ENCODE results near the gene EMB. TPM values are rescaled to one million over a fixed set of nuclear protein-coding genes. Genes with fewer than 3 reads are reported as not detected.
"Not testable (repeated sequence)": the region's sequence is repeated elsewhere in the genome, so short reads cannot be mapped to it uniquely, and the experiment has no call there.

Gene EMB
- polyA plus RNA-seq, 4 donors: 3.9 to 5.3 (median 4.4) TPM

DNA sequence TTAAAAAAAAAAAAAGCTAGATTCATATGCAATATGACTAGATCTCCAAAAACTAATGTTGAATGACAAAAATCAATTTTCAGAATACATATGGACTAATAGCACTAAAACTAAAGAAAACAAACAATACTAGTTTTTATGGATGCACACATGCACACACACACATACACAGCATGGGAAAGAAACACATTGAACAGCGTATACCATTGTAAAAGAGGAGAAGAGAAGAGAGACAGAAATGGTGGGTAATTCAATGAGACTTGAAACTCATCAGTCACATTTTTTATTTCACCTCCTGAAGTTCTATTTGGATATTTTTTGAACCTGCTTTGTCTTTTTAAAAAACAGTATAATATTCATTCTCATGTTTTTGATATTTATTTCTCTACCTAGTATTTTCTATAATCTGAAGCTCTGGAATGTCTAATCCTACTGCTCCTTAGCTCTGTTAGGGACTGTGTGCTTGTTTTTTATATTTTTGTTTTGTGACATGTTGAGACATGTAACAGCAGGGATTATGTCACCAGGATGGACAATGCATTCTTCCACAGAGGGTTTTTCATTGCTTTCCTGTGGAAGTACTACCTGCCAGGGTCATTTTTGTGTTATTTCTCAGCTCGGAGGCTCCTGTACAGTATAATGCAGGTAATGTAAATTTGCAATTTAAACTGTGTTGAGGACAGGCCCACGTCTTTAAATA, 17.8 kb downstream of the EMB start:
- not testable (repeated sequence) for DNase-seq (ENCODE audit: low read depth in 4 of 4, low spot score in 3 of 4)

DNA sequence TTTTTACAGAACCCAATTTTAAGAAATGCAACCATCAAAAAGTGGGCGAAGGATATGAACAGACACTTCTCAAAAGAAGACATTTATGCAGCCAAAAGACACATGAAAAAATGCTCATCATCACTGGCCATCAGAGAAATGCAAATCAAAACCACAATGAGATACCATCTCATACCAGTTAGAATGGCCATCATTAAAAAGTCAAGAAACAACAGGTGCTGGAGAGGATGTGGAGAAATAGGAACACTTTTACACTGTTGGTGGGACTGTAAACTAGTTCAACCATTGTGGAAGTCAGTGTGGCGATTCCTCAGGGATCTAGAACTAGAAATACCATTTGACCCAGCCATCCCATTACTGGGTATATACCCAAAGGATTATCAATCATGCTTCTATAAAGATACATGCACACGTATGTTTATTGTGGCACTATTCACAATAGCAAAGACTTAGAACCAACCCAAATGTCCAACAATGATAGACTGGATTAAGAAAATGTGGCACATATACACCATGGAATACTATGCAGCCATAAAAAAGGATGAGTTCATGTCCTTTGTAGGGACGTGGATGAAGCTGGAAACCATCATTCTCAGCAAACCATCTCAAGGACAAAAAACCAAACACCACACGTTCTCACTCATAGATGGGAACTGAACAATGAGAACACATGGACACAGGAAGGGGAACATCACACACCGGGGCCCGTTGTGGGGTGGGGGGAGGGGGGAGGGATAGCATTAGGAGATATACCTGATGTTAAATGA, 19.7 kb downstream of the EMB start:
- not testable (repeated sequence) for DNase-seq (ENCODE audit: low read depth in 4 of 4, low spot score in 3 of 4)

- no peak for DNase-seq (ENCODE audit: low read depth in 4 of 4, low spot score in 3 of 4)
These were observed 20.6 kb downstream of the EMB start for GRCh38 chr5:50420343-50420935.

DNA sequence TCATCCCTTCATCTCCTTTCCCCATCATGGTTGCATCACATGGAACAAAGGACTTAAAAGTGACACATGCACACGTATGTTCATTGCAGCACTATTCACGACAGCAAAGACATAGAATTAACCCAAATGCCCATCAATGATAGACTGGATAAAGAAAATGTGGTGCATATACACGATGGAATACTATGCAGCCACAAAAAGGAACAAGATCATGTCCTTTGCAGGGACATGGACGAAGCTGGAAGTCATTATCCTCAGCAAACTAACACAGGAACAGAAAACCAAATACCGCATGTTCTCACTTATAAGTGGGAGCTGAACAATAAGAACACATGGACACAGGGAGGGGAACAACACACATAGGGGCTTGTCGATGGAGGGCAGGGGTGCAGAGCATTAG, 21.4 kb downstream of the EMB start:
- DNase-seq (ENCODE audit: low read depth in 4 of 4, low spot score in 3 of 4): not testable (repeated sequence)

DNA sequence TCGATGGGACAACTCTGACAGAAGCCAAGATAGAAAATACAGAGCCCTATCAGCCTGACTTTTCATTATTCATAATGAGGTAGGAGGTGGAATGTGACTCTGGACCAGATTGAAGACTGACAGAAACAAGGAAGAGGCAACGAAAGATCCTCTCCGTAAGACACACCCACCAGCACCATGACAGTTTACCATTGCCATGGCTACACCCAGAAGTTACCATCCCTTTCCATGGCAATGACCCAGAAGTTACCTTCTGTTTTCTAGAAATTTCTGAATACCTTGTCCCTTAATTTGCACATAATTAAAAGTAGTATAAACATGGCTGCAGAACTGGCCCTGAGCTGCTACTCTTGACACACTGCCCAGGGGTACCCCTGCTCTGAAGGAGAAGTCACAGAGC, 24.5 kb downstream of the EMB start:
- not testable (repeated sequence) for DNase-seq (ENCODE audit: low read depth in 4 of 4, low spot score in 3 of 4)

GRCh38 chr5:50415912-50416311, 25.2 kb downstream of the EMB start:
- DNase-seq (ENCODE audit: low read depth in 4 of 4, low spot score in 3 of 4): no peak

GRCh38 chr5:50410932-50411331, 30.2 kb downstream of the EMB start:
- DNase-seq (ENCODE audit: low read depth in 4 of 4, low spot score in 3 of 4): not testable (repeated sequence)

DNA sequence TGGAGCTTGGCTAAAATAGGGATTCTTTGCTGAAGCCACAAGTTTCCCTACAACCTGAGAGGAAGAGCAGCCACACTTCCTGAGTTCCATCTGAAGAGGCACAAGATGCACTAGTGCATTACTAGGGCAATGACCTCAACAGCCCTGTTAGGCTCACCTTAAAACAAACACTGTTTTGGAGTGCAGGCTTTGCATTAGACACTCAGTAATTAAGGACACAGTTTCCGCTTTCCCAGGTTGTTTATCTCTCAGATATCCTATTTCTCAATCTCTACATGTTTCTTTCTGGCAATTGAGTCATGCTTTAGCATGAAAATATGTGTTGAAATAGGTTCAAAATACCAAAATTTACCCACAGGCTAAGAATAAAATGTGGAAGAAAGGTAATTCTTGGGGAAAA, 34.2 kb downstream of the EMB start:
- peak in 1 of 4 donors; percentile 3 for DNase-seq (ENCODE audit: low read depth in 4 of 4, low spot score in 3 of 4)

DNA sequence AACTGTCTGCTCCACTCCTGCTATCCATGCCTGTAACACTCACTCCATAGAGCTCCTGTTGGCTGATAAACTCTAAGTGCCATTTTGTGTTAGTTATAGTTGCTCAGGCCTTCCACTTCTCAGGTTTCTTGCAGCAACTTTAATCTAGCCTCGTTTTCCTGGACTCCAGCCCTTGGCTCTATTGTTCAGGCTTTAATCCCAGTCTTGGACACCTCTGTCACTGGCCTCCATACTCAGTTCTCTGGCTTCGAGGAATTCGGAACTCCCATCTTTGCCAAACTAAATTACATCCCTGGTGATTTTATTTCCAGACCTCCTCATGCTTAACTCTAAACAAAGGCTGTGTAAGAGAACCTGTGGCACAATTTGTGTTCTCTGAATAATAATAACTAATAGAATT, 39.8 kb downstream of the EMB start:
- no peak for DNase-seq (ENCODE audit: low read depth in 4 of 4, low spot score in 3 of 4)

DNA sequence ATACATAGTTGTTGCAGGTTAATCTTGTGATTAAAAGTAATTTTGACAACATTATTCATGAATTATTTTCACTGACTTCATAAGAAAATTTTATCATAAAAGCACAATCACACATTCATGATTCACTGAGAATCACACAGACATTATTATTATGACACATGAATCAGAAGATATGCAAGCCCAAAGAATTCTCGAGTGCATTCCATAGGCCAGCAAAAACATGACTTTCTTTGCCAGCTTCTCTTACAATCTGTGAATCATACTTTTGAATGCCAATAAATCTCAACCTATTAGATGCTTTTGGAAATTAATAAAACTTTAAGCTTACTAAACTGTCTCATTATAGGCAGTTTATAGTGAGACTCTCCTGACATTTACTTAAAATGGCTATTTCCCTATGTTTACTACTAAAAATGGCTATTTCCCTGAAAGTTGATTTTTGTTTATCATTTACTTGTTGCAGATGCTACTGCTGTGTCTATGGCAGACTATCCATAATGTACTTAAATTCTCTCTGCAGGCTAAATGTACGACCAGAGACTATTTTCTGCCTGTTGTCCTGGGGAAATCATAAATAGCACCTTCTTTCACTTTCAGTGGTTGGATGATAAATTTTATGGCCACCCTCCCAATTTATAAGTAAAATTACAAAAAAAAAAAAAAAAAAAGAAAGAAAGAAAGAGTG, 47.0 kb downstream of the EMB start:
- DNase-seq (ENCODE audit: low read depth in 4 of 4, low spot score in 3 of 4): not testable (repeated sequence)

- DNase-seq (ENCODE audit: low read depth in 4 of 4, low spot score in 3 of 4): not testable (repeated sequence)
These were observed 48.8 kb downstream of the EMB start for GRCh38 chr5:50392289-50392688.

GRCh38 chr5:50384381-50384780, 56.7 kb downstream of the EMB start:
- not testable (repeated sequence) for DNase-seq (ENCODE audit: low read depth in 4 of 4, low spot score in 3 of 4)

GRCh38 chr5:50376696-50377095, 64.4 kb downstream of the EMB start:
- not testable (repeated sequence) for DNase-seq (ENCODE audit: low read depth in 4 of 4, low spot score in 3 of 4)

GRCh38 chr5:50369287-50370033, 71.6 kb downstream of the EMB start:
- DNase-seq (ENCODE audit: low read depth in 4 of 4, low spot score in 3 of 4): not testable (repeated sequence)

DNA sequence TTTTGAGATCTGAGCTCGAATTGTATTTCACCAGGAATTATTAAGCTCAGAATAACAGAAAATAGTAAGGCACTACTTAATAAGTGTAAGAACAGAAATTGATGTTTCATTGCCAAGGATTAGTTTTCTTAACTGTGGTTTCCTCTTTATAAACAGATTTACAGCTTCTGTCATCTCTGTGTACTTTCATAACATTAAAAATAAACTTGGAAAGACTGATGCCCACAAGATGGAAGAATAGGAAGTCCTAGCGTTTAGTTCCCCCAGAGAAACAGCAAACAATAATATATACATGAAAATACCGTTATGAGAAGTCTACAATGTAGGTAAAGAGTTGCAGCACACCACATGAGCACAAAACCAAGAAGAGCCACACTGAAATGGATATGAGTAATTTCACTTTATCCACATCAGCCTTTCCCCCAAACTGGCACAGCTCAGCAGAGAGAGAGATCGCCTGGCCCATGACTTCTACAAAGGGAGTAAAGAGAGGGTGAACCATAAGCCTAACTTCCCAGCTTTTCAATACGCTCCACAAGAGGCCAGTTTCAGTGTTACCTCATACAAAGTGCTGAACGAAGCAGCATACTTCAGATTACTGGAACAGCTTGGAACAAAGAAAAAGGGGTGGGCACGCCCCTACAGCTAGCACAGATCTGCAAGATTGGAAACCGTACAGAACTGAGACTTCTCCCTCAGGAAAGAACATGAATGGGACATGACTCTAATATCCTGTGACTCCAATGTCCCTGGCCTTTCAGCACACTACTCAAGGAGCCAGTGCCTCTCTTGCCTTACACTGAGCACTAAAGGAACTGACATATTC, 75.4 kb downstream of the EMB start:
- DNase-seq (ENCODE audit: low read depth in 4 of 4, low spot score in 3 of 4): no peak

DNA sequence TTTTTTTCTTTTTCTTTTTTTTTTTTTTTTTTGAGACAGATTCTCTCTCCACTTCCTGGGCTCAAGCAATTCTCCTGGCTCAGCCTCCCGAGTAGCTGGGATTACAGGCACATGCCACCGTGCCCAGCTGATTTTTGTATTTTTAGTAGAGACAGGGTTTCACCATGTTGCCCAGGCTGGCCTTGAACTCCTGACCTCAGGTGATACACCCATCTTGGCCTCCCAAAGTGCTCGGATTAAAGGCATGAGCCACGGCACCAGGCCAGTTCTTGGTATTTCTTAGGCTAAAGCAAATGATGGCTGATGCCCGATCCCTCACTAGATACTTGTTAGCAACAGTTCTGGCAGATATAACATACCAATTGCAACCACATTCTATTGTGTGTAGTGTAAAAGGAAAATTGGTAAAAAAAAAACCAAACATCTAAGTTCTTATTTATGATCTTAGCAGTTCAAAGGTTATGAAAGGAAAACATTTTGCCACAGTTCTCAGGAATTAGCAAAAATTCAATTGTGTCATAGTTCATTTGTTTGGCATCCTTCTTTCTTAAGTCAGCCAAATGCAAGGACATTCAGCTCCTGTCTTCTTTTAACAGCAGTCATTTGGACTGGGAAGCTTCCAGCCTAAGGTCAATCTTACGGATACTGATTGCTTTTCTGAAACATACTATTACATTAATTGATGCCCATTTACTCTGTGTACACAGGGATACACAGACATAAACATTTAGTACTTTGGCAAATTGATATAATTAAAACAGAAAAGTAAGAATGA, 76.4 kb downstream of the EMB start:
- not testable (repeated sequence) for DNase-seq (ENCODE audit: low read depth in 4 of 4, low spot score in 3 of 4)

DNA sequence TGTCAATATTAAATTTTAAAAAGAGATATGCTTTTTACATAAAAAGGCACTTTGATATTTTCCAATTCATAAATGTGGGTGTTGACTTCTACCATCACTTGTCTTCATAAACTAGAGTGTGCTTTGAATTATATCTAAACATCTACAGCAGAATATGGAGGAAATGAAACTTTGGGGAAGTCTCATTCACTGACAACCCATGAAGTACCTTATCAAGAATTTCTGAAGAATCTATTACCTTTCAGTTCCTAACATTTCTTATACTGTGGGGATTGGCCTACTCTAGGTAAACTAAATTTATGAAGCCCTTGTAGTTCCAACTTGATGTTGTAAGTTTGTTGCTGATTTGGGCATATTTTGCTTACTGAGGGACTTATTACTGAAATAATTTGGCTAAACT, 81.9 kb downstream of the EMB start:
- DNase-seq (ENCODE audit: low read depth in 4 of 4, low spot score in 3 of 4): no peak

DNA sequence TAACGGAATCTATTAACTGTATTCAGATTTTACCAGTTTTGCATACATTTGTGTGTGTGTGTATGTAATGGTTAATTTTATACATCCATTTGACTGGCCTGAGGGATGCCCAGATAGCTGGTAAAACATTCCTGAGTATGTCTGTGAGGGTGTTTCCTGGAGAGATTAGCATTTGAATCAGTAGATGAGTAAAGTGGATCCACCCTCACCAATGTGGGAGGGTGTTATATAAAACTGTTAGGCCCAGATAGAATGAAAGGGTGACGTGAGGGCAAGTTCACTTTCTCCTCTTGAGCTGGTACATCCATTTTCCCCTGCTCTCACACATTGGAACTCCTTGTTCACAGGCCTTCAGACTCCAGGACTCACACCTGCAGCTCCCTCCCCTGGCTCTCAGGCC, 88.7 kb downstream of the EMB start:
- DNase-seq (ENCODE audit: low read depth in 4 of 4, low spot score in 3 of 4): no peak

Data from right renal pelvis (tissue), 4 donors.